GM19193 (cell line): Measurements from ENCODE around the gene HACL1.
A peak's percentile ranks its signal among the peaks of the same experiment; 100 is the strongest.

Experiments
- POLR2A ChIP-seq: IDR thresholded peaks from 4 replicates; pipeline ENCODE4 v1.6.1; 2011; ENCODE audit not compliant: insufficient read depth, insufficient read length; ENCODE audit errors: extremely low read depth

The HACL1 gene

GRCh38 chr3:15601399-15602145 lies at the start of gene HACL1, which contains the start of gene BTD:
TSS of gene HACL1 (minus strand) at chr3:15601569. CDS start at chr3:15601463, 106 bp downstream.
TSS of gene BTD (plus strand) at chr3:15601745. CDS start at chr3:15635440, 33,695 bp downstream.
- peak; percentile 94 for TF ChIP-seq POLR2A

GRCh38 chr3:15649858-15650257 lies 48.5 kb upstream of the HACL1 start:
- no peak for TF ChIP-seq POLR2A

- TF ChIP-seq POLR2A = no peak
Measured at GRCh38 chr3:15649341-15649740, 48.0 kb upstream of the HACL1 start.

GRCh38 chr3:15647611-15648167 lies 46.3 kb upstream of the HACL1 start:
- TF ChIP-seq POLR2A = no peak

GRCh38 chr3:15646851-15647511 lies 45.6 kb upstream of the HACL1 start:
- TF ChIP-seq POLR2A = no peak

GRCh38 chr3:15645740-15646501 lies 44.6 kb upstream of the HACL1 start:
- TF ChIP-seq POLR2A = no peak

- TF ChIP-seq POLR2A = no peak
Measured at GRCh38 chr3:15645246-15645645, 43.9 kb upstream of the HACL1 start.

GRCh38 chr3:15638891-15639262 lies 37.5 kb upstream of the HACL1 start:
- no peak for TF ChIP-seq POLR2A

- TF ChIP-seq POLR2A = no peak
Measured at GRCh38 chr3:15638193-15638890, 37.0 kb upstream of the HACL1 start.

- no peak for TF ChIP-seq POLR2A
Measured at GRCh38 chr3:15637131-15637951, 36.0 kb upstream of the HACL1 start.

GRCh38 chr3:15636028-15636709 lies 34.8 kb upstream of the HACL1 start:
- TF ChIP-seq POLR2A = no peak

GRCh38 chr3:15635121-15635661 lies 33.8 kb upstream of the HACL1 start:
- no peak for TF ChIP-seq POLR2A

- TF ChIP-seq POLR2A = no peak
Measured at GRCh38 chr3:15634671-15635070, 33.3 kb upstream of the HACL1 start.
